Kidney epithelial cell (primary cell): ENCODE data around the gene TBC1D22A. TPM values are rescaled to one million over a fixed set of nuclear protein-coding genes. Genes with fewer than 3 reads are reported as not detected.

Source experiments
- DNase-seq: peaks from one replicate; pipeline ENCODE4 v3.0.0-alpha.2; 2010; ENCODE audit warnings: low read depth
- H3K27me3 ChIP-seq: 2 replicates; pipeline ENCODE4 v1.6.0; 2011; ENCODE audit warnings: low read length; ENCODE audit not compliant: control insufficient read depth, insufficient read depth
- H3K36me3 ChIP-seq: 2 replicates; pipeline ENCODE4 v1.5.1; 2011; ENCODE audit warnings: low read length; ENCODE audit not compliant: control insufficient read depth, insufficient read depth
- H3K4me3 ChIP-seq: 2 replicates; pipeline ENCODE4 v1.5.1; 2011; ENCODE audit warnings: low read depth, mild to moderate bottlenecking, control low read depth, low read length
- total RNA-seq: library from RNA; depleted of rRNA; stranded (reverse); fragments of >200 nt; gene quantifications from 2 replicates; pipeline ENCODE4 v1.2.3, GENCODE V29; 2015
- TF ChIP-seq, protein P1 (sequence below): IDR thresholded peaks from 2 replicates; pipeline ENCODE4 v1.5.1; 2011; ENCODE audit warnings: mild to moderate bottlenecking, moderate library complexity, low read length, control low read depth, inconsistent platforms; ENCODE audit not compliant: insufficient read depth, poor library complexity, severe bottlenecking

The TBC1D22A gene
- total RNA-seq, 1 donor from 2014 or later, result 25.7 TPM

DNA sequence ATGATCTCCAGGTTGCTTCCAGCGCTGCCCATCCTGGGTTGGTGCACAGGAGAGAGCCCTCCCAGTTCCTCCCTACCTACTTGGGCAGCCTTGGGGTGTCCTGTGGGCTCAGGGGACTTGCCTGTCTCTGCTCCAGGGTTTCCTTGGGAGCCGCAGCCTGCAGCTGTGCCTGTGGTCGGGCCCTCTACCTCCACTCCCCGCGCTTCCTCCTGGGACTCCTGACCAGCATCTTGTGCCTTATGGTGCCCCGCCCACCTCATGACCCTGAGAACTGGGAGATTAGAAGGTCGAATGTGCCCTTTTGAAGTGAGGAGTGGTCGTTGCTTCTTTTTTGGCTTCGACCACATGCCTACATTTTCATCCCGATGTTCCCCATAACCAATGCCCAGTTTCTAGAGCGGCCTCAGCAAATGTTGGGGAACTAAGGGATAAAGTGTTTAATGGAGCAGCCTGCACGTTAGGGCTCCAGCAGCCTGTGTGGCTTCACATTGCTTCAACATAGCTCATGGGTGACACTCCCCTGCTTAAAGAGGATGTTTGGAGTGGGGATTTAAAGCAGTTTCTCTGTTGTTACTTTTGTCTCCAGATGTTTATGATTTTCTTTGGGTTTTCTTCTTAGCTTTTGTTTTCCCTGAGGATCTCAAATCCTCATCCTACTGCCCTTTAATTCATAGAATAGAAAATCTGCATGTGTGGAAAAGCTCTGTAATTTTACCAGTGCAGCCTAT lies 248.8 kb downstream of the TBC1D22A start:
- no peak for DNase-seq
- H3K27me3 ChIP-seq, result no peaks in the 10 kb centered on the region
- no peaks in the 10 kb centered on the region for H3K36me3 ChIP-seq
- H3K4me3 ChIP-seq, result no peak overlapping the region
- TF ChIP-seq, protein P1, sequence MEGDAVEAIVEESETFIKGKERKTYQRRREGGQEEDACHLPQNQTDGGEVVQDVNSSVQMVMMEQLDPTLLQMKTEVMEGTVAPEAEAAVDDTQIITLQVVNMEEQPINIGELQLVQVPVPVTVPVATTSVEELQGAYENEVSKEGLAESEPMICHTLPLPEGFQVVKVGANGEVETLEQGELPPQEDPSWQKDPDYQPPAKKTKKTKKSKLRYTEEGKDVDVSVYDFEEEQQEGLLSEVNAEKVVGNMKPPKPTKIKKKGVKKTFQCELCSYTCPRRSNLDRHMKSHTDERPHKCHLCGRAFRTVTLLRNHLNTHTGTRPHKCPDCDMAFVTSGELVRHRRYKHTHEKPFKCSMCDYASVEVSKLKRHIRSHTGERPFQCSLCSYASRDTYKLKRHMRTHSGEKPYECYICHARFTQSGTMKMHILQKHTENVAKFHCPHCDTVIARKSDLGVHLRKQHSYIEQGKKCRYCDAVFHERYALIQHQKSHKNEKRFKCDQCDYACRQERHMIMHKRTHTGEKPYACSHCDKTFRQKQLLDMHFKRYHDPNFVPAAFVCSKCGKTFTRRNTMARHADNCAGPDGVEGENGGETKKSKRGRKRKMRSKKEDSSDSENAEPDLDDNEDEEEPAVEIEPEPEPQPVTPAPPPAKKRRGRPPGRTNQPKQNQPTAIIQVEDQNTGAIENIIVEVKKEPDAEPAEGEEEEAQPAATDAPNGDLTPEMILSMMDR, result no peak

DNA sequence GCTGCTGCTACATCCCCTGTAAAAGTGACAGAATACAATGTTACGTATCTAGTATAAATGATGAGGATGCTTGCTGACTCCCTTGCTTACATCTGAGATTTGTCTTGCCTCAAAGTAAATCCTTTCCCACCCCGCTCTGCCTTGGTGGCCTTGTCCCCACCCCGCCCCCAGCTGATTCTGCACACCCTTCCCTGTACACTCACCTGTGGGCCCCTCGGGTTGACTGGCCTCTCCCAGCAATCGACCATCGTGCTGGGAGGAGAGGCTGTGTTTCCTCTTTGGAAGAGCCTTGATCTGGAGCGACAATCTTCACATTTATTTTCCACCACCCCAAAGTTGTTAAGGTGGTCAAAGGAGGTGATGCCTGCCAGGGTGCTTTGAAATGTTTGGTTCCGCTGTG lies 249.4 kb downstream of the TBC1D22A start:
- DNase-seq, result no peak
- TF ChIP-seq, protein P1, result no peak
- H3K36me3 ChIP-seq, result no peaks in the 10 kb centered on the region

DNA sequence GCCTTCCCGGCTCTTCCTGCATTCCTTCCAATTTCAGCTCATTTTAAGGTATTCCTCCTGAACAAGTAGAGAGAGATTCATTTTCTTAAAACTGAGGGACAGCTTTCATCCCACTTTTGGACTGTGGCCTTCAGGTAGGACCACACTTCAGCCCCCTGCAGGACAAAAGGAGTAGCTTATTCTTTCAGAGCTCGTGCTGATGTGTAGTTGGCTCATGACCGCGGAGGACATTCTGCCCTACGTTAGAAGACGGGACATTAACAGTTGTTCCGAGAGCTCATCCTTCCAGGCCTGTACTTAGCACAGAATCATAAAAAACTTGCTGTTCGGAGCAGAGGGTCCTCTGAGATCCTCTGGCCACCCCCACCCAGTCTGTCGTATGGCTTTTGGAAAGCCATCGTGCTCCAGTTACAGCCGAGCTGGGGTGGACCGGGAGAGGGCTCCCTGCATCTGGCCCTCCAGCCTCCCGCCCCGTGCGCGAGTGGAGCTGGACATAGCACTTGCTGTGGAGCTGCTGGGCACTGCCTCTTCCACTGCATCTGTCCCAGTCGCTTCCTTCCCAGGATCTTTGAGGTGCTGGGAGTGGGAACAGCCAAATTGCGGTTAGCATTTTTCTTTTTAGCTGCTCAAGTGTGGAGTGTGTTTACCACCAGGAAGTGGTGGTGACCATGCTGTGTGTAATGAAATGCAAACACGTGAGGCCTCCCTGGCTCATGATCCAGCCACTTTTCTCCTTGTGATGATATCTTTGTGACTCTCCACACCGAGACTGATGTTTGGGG lies 250.3 kb downstream of the TBC1D22A start:
- TF ChIP-seq, protein P1, result peak; percentile 17
- H3K36me3 ChIP-seq, result no peaks in the 10 kb centered on the region
- DNase-seq, result peak; percentile 26
- H3K4me3 ChIP-seq, result no peak overlapping the region
- H3K27me3 ChIP-seq, result no peaks in the 10 kb centered on the region

More for the DNA sequence above, 249.4 kb downstream of the TBC1D22A start:
- no peaks in the 10 kb centered on the region for H3K27me3 ChIP-seq
- H3K4me3 ChIP-seq, result no peak overlapping the region

DNA sequence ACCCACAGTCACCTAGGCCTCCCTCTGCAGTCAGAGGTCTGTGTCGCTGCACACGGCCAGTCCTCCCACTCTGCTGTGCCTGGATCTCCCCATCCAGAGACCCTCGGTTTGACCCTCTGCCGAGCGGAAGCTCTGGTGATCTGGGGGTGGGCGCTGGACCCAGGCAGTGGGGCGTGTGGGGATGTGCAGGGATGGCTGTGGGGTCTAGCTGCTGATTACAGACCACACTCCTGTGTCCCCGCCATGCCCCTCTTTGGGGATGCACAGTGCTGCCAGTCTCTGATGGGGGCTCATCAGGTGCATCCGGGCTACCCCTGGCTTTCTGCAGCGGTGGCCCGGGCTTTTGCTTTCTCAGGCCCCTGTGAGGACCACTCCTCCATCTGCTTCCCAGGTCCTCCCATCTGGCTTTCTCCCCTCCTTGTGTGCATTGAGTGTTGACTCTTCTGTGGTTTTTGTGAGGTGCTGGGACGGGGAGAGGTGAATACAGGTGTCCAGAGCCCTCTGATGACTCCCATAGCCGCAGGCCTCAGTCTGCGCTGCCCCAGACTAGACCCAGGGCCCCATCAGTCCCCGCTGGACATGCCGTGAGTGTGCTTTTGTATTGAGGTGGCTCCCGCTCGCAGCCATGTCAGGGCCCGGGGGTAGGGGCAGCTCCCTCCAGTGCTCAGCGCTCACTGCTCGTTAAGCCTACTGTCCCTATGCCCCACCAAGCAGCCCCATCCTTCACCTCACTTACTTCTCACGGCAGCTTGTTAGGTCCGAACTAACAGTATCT lies 251.6 kb downstream of the TBC1D22A start:
- Histone ChIP-seq H3K27me3 (no peaks in the 10 kb centered on the region), H3K36me3 (no peaks in the 10 kb centered on the region), H3K4me3 (no peak overlapping the region)
- TF ChIP-seq, protein P1, result no peak
- no peak for DNase-seq

DNA sequence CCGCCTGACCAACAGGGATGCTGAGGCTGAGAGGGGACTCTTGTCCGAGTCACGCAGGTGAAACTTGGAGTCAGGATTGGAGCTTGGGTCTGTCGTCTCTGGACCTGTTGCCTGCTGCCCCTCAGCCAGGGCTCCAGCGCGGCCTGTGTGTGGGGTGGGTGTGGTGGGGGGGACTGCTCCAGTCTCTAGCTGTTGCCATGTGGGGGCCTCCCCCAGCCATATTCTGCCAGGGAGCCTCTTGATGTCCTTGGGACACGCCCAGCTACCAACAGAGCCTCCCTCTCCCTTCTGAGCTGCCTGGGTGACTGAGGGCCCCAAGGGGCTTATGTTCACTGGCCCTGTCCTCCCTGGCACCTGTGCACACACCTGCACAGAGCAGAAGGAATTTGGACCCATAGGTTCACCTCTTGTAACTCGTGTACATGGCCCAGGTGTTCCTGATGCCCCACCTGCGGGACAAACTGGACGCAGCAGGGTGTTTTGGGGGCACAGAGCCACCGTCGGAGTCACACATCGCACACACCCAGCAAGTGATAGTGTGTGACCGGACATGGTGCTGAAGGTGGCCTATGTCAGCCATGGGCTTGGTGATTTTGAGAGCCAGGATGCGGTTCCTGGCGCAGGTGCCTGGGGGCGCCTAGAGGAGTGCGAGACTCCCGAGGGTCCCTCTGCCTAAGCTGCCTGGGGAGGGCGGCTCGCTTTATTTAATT lies 252.3 kb downstream of the TBC1D22A start:
- Histone ChIP-seq H3K36me3 (no peaks in the 10 kb centered on the region), H3K4me3 (no peak overlapping the region), H3K27me3 (no peaks in the 10 kb centered on the region)
- TF ChIP-seq, protein P1, result no peak
- DNase-seq, result no peak
